ENCODE results near the gene TECTB. TPM values are rescaled to one million over a fixed set of nuclear protein-coding genes. Genes with fewer than 3 reads are reported as not detected.
A peak's percentile ranks its signal among the peaks of the same experiment; 100 is the strongest.

The TECTB gene
- total RNA-seq, 1 donor from 2014 or later: not detected

DNA sequence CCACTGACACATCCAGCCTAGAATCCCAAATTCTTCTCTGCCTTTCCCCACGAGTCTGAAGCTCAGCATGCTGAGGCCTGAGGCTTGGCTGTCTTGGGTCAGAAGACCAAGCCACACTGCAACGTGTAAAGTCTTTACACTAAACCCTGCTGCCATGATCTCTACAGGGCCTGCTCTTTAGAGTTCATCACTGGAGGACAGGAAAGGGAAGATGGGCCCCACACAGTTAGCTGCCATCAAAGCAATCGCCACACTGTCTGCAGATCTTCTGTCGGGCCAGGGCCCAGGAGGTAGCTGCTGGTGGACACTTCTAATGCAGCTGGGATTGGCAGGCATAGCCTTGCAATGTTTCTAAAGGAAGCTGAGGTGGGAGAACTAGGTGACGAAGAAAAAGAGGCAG, 8.4 kb upstream of the TECTB start:
- no peak for DNase-seq (ENCODE audit: low spot score)

GRCh38 chr10:112275512-112276245, 7.5 kb upstream of the TECTB start:
- DNase-seq (ENCODE audit: low spot score): no peak

GRCh38 chr10:112278871-112279270, 4.3 kb upstream of the TECTB start:
- no peak for DNase-seq (ENCODE audit: low spot score)

DNA sequence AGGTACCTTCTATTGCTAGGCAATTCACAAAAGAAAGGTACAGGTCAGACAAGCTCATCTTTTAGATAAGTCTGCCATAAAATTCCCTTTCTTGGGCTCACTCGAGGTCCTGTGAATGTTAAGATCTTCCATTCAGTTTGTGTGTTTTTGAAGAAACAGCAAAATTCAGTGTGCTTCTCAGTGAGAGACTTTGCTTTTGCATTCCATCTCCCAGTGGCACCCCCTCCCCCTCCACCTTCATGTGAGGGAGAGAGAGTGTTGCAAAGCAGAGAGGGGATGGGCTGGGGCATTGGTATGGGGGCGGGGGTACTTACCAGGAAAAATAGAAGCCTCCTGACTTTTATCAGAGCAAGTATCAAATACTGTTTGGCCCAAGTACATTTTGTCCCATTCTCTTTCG, 3.8 kb upstream of the TECTB start:
- no peak for DNase-seq (ENCODE audit: low spot score)

DNA sequence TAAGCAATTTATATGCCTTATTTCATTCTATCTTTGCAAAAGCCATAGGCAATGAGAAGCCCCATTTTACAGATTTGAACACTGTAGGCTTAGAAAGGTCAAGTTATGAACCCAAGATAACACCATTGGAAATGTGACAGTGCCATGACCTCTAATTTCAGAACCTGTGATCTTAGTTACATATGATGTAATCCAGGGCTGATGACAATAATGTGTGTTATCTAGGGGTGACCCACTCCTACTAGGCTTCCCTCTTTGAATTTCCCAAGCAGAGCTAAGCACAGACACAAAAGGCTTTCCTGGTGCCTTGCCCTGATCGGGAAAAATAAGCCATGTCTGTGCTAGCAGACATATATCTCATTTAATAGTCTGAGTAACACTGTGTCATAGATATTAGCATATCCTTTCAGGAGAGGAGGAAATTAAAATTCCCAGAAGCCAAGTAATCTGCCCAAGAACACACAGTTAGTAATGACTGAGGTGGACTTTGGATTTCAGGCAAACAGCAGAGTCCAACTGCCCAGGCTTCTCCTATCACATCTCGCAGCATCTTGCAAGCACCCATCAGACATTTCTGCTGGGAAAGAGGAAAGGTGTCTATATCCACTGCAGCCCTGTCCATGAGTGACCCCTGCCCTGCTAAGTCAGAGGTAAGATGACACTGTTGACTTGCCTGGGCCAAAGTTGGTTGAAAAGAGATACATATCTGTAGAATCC, 2.8 kb upstream of the TECTB start:
- DNase-seq (ENCODE audit: low spot score): no peak

DNA sequence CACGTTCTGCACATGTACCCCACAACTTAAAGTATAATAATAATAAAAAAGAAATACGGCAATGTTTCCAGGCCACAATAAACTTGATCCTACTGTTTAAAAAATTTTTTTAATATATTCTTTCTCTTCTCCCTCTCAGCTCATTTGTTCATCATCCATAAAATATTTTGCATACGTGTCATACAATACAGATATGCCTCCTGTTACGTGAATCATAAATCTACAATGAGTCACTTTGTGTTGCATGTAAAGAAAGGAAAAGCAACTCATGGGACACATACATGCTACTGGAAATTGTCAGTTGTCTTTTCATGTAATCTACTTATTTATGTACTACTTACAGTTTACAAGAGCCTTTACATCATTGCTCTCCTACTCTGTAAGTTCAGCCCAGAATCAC, 1.1 kb upstream of the TECTB start:
- no peak for DNase-seq (ENCODE audit: low spot score)

- DNase-seq (ENCODE audit: low spot score): no peak
Observed at GRCh38 chr10:112286837-112287818, 3.9 kb downstream of the TECTB start.

- no peak for DNase-seq (ENCODE audit: low spot score)
Observed at GRCh38 chr10:112287844-112288243, 4.6 kb downstream of the TECTB start.

GRCh38 chr10:112288486-112288885, 5.3 kb downstream of the TECTB start:
- DNase-seq (ENCODE audit: low spot score): no peak

GRCh38 chr10:112289373-112290053, 6.3 kb downstream of the TECTB start:
- DNase-seq (ENCODE audit: low spot score): no peak

- DNase-seq (ENCODE audit: low spot score): no peak
Observed at GRCh38 chr10:112290054-112290373, 6.8 kb downstream of the TECTB start.

DNA sequence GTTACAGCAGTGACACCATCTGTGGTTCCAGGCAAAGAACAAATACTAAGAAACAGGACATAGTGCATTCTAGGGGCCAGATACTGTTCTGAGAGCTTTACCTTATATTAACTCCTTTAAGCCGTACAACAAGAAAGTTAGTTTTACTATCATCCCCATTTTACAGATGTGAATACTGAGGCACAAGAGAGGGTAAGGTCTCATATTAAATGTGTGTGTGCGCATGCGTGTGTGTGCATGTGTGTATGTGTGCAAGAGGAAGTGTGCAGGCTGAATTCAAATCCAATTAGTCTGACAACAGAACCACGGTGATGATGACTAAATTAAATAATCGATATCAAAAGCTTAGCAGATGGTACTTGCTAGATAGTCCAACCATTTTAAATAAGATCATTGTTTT, 11.0 kb downstream of the TECTB start:
- DNase-seq (ENCODE audit: low spot score): no peak

- DNase-seq (ENCODE audit: low spot score): peak; percentile 8
Observed at GRCh38 chr10:112295853-112296830, 12.9 kb downstream of the TECTB start.

GRCh38 chr10:112296908-112297331, 13.7 kb downstream of the TECTB start:
- DNase-seq (ENCODE audit: low spot score): no peak

DNA sequence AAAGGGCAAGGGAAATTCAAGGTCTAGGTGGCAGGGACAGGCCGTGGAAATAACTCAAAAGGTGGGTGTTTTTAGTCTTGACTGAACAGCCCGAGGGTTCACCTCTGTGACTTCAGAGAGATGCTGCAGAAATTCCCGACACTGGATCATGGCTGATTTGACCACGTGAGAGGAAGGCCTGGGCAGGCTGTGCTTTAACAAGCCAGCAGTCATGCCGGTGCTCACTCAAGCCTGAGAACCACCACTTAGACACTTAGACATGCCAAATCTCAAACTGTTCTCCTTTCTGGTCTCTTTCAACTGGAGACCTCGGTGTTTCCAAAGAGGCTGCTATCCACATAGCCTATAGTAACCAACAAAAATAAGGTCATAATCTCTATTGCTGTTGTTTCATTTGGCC, 15.4 kb downstream of the TECTB start:
- no peak for DNase-seq (ENCODE audit: low spot score)

DNA sequence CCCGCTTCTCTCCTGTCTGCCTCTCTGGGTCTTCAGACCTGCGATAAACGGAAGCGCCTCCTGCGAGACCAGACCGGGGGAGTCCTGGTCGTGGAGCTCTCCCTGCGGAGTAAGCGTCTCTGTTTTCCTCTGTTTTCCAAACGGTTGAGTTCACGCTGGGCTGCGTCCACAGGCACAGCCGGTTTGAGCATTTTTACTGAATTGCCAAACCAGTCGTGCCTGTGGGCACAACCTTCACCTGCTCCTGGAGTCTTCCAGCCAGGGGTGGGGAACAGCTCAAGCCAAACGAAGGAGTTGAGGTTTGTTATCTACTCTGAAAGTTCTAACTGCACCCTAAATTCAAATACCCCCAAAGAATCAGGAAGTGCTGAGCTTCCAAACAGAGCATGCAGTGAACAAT, 16.3 kb downstream of the TECTB start:
- no peak for DNase-seq (ENCODE audit: low spot score)

GRCh38 chr10:112302335-112302734, 19.1 kb downstream of the TECTB start:
- no peak for DNase-seq (ENCODE audit: low spot score)

GRCh38 chr10:112303528-112303927, 20.3 kb downstream of the TECTB start:
- no peak for DNase-seq (ENCODE audit: low spot score)

DNA sequence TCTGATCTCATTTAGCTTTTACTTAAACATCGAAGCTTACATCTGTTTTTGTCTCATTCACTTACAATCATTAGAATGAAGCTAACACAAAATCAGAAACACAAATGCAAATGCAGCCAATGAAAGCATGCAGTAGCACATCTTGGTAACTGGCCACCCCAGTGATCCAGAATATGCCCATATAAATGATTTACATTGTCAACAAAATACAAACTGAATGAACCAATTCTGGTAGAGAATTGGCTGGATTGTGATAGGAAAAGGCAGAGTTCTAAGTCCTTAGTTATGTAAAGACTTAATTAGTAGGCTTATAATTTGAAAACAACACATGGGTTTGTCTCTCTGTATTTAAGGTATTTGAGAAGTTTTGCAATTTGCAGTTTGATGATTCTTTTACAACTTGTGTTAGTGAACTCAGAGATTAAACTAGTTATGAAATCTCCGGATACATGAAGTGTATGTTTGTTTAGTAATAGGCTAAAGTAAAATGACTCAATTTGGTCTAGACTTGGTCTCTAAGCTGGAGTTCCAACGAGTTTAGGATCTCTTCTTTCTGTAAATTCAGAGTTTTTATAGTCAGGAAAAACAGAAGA, 21.2 kb downstream of the TECTB start:
- DNase-seq (ENCODE audit: low spot score): no peak

Measured in umbilical cord (tissue), 2 donors.